Right lobe of liver (tissue), 6 donors: ENCODE measurements around the gene SCFD2. TPM values are rescaled to one million over a fixed set of nuclear protein-coding genes. Genes with fewer than 3 reads are reported as not detected.

Source experiments
- ATAC-seq, 4 donors: fragments of 200-7000 bp; cut with Tn5 transposase; one replicate each; pipeline ENCODE4 v1.9.1; 2020; ENCODE audit warnings: mild to moderate bottlenecking in 4 of 4, moderate library complexity in 4 of 4
- DNase-seq, 3 donors: peaks; one replicate each; pipeline ENCODE4 v3.0.0-alpha.2; 2020
- H3K27ac ChIP-seq, 3 donors: fragments of 200-600 bp; one replicate each; pipeline ENCODE4 v1.8.0; 2022
- H3K27me3 ChIP-seq, 2 donors: fragments of 200-600 bp; one replicate each; pipeline ENCODE4 v1.8.0; 2022
- H3K36me3 ChIP-seq, 4 donors: fragments of 200-600 bp; sonication (generic) in 1 of 4; one replicate each; pipeline versions ENCODE4 v1.5.1 to v1.8.0; 2017 to 2022; ENCODE audit warnings: control low read depth in 1 of 4
- H3K4me1 ChIP-seq, 4 donors: fragments of 200-600 bp; sonication (generic) in 1 of 4; one replicate each; pipeline versions ENCODE4 v1.5.1 to v1.8.0; 2017 to 2022; ENCODE audit warnings: control low read depth in 1 of 4
- H3K4me3 ChIP-seq, 3 donors: fragments of 200-600 bp; one replicate each; pipeline ENCODE4 v1.8.0; 2022
- H3K9me3 ChIP-seq, 4 donors: fragments of 200-600 bp; sonication (generic) in 1 of 4; one replicate each; pipeline versions ENCODE4 v1.5.1 to v1.8.0; 2017 to 2022; ENCODE audit warnings: control low read depth in 1 of 4
- CTCF ChIP-seq, 4 donors: fragments of 200-600 bp in 3 of 4; fragments of 450-650 bp in 1 of 4; IDR thresholded peaks; one replicate each; pipeline versions ENCODE4 v1.5.1 to v1.8.0; 2016 to 2022; ENCODE audit warnings: antibody characterized with exemption in 4 of 4, mild to moderate bottlenecking in 2 of 4
- POLR2A ChIP-seq: fragments of 450-650 bp; IDR thresholded peaks from one replicate; pipeline ENCODE4 v1.6.1; 2017; ENCODE audit warnings: antibody characterized with exemption, mild to moderate bottlenecking
- WGBS: methylation state at CpG from one replicate; pipeline ENCODE4 v1.1.6; 2018; ENCODE audit warnings: low coverage, low lambda C conversion rate; ENCODE audit not compliant: insufficient coverage; ENCODE audit errors: missing lambda C conversion rate; 5-methylcytosine and 5-hydroxymethylcytosine counted together
- intact Hi-C, 2 donors: fragments of 100-400 bp; cut with DNase I; formaldehyde crosslinking; loops; one replicate each; pipeline versions ENCODE4 v1.11.2 to v1.14.1; 2022
- total RNA-seq, 6 experiments: library from RNA; depleted of rRNA in 2 of 6; stranded (reverse); fragments of >200 nt in 2 of 6; fragmentation: NEBNext Ultra II Directional in 3 of 6; extraction: Animal tissue kit (Norgen Biotek cat#: 25700) in 3 of 6; gene quantifications; one replicate each; pipeline versions ENCODE4 v1.1.0 to v1.2.4, GENCODE V29; 2016 to 2023
- donor health status: DM: no; HTN: yes; CAD: no.
- donor health status: DM: no; HTN: no; CAD: no.
- donor health status: DM: no; HTN: no; CAD: no.
- donor health status: DM: no; HTN: yes; CAD: no.
- donor health status: DM: no; HTN: yes; CAD: no.

The SCFD2 gene
- total RNA-seq, 6 experiments from 2014 or later = 7.6 to 17.1 (median 10.3) TPM

GRCh38 chr4:52984462-52984881 lies 381.4 kb downstream of the SCFD2 start:
- intact Hi-C loops = loop anchor here in 1 of 2 donors (5.0 to 10.0 kb wide), 2 partner anchors 437 to 750 kb away; no protein-coding TSS in a partner anchor
- no peaks in the 10 kb centered on the region for H3K4me1 ChIP-seq
- no peak for TF ChIP-seq POLR2A
- TF ChIP-seq CTCF (IDR thresholded peaks at IDR 0.05) = no peak
- ATAC-seq (no peak), DNase-seq (no peak)
- no peaks in the 10 kb centered on the region for H3K36me3 ChIP-seq
- 39% methylated on average over 2 of the region's 2 CpGs for WGBS
- no peak overlapping the region for H3K27ac ChIP-seq
- H3K4me3 ChIP-seq = no peak overlapping the region
- H3K9me3 ChIP-seq = no peaks in the 10 kb centered on the region
- no peaks in the 10 kb centered on the region for H3K27me3 ChIP-seq

- peak; percentile 78 to 88 (median 86) for ATAC-seq
- DNase-seq = no peak
- Histone ChIP-seq H3K9me3 (no peaks in the 10 kb centered on the region), H3K4me3 (no peak overlapping the region), H3K36me3 (no peaks in the 10 kb centered on the region), H3K27ac (no peak overlapping the region), H3K4me1 (no peaks in the 10 kb centered on the region), H3K27me3 (no peaks in the 10 kb centered on the region)
- 0% methylated on average over 1 of the region's 1 CpG for WGBS
- TF ChIP-seq POLR2A (no peak), CTCF (IDR thresholded peaks at IDR 0.05) (peak; percentile 68 to 82 (median 72))
- intact Hi-C loops = loop anchor here in 1 of 2 donors (5.0 to 10.0 kb wide), 2 partner anchors 436 to 749 kb away; no protein-coding TSS in a partner anchor
Measured at GRCh38 chr4:52983563-52984303, 382.1 kb downstream of the SCFD2 start.

GRCh38 chr4:52982946-52983340 lies 382.9 kb downstream of the SCFD2 start:
- no peak for ATAC-seq
- 46% methylated on average over 3 of the region's 3 CpGs for WGBS

GRCh38 chr4:52982255-52982945 lies 383.5 kb downstream of the SCFD2 start:
- DNase-seq = no peak
- ATAC-seq = peak; percentile 87 to 95 (median 90)

More at GRCh38 chr4:52982946-52983340, 382.9 kb downstream of the SCFD2 start:
- Histone ChIP-seq H3K36me3 (no peaks in the 10 kb centered on the region), H3K4me3 (no peak overlapping the region), H3K9me3 (no peaks in the 10 kb centered on the region), H3K27ac (no peak overlapping the region), H3K4me1 (no peaks in the 10 kb centered on the region), H3K27me3 (no peaks in the 10 kb centered on the region)
- TF ChIP-seq CTCF (IDR thresholded peaks at IDR 0.05) (no peak), POLR2A (no peak)
- intact Hi-C loops = loop anchor here in 1 of 2 donors (5.0 to 10.0 kb wide), 2 partner anchors 436 to 748 kb away; no protein-coding TSS in a partner anchor
- DNase-seq = no peak

More at GRCh38 chr4:52982255-52982945, 383.5 kb downstream of the SCFD2 start:
- 64% methylated on average over 2 of the region's 2 CpGs for WGBS
- no peaks in the 10 kb centered on the region for H3K9me3 ChIP-seq
- no peak overlapping the region for H3K27ac ChIP-seq
- no peaks in the 10 kb centered on the region for H3K36me3 ChIP-seq
- no peaks in the 10 kb centered on the region for H3K27me3 ChIP-seq
- TF ChIP-seq CTCF (IDR thresholded peaks at IDR 0.05) (peak; percentile 74 to 87 (median 76)), POLR2A (no peak)
- H3K4me3 ChIP-seq = no peak overlapping the region
- H3K4me1 ChIP-seq = no peaks in the 10 kb centered on the region
- intact Hi-C loops = loop anchor here in 1 of 2 donors (5.0 to 10.0 kb wide), 2 partner anchors 435 to 748 kb away; no protein-coding TSS in a partner anchor
